Tibial artery (tissue), 4 donors: Measurements from ENCODE around the gene MSI2.
A peak's percentile ranks its signal among the peaks of the same experiment; 100 is the strongest.

ENCODE experiments used
- DNase-seq, 2 donors: peaks; one replicate each; pipeline ENCODE4 v3.0.0-alpha.2; 2019
- H3K27ac ChIP-seq, 2 donors: fragments of 200-600 bp; sonication (generic) in 1 of 2; 1 replicate in 1 of 2; 2 replicates in 1 of 2; pipeline ENCODE4 v1.5.1; 2018 to 2019; ENCODE audit warnings: mild to moderate bottlenecking in 1 of 2
- H3K27me3 ChIP-seq, 2 donors: fragments of 200-600 bp; sonication (generic) in 1 of 2; one replicate each; pipeline versions ENCODE4 v1.5.1 to v1.6.0; 2016 to 2019
- H3K36me3 ChIP-seq, 3 donors: fragments of 200-600 bp; sonication (generic) in 2 of 3; one replicate each; pipeline ENCODE4 v1.5.1; 2016 to 2019; ENCODE audit warnings: mild to moderate bottlenecking in 2 of 3
- H3K4me1 ChIP-seq, 4 donors: fragments of 200-600 bp; sonication (generic) in 2 of 4; 1 replicate in 3 of 4; 2 replicates in 1 of 4; pipeline ENCODE4 v1.5.1; 2016 to 2019
- H3K4me3 ChIP-seq, 2 donors: fragments of 200-600 bp; sonication (generic) in 1 of 2; 1 replicate in 1 of 2; 2 replicates in 1 of 2; pipeline ENCODE4 v1.5.1; 2018 to 2019; ENCODE audit warnings: mild to moderate bottlenecking in 2 of 2
- H3K9me3 ChIP-seq, 3 donors: fragments of 200-600 bp; sonication (generic) in 1 of 3; one replicate each; pipeline ENCODE4 v1.5.1; 2016 to 2019
- intact Hi-C: fragments of 100-400 bp; cut with DNase I; formaldehyde crosslinking; loops from one replicate; pipeline ENCODE4 v1.15.0; 2023; ENCODE audit warnings: low total_unique reads
- TF ChIP-seq, protein P1 (sequence below), 2 experiments: fragments of 200-600 bp in 1 of 2; fragments of 450-650 bp in 1 of 2; IDR thresholded peaks; one replicate each; pipeline ENCODE4 v1.5.1; 2017 to 2019; ENCODE audit warnings: antibody characterized with exemption in 2 of 2, mild to moderate bottlenecking in 1 of 2, moderate library complexity in 1 of 2

The MSI2 gene

GRCh38 chr17:57576744-57577143 is 320.4 kb downstream of the MSI2 start:
- TF ChIP-seq, protein P1, sequence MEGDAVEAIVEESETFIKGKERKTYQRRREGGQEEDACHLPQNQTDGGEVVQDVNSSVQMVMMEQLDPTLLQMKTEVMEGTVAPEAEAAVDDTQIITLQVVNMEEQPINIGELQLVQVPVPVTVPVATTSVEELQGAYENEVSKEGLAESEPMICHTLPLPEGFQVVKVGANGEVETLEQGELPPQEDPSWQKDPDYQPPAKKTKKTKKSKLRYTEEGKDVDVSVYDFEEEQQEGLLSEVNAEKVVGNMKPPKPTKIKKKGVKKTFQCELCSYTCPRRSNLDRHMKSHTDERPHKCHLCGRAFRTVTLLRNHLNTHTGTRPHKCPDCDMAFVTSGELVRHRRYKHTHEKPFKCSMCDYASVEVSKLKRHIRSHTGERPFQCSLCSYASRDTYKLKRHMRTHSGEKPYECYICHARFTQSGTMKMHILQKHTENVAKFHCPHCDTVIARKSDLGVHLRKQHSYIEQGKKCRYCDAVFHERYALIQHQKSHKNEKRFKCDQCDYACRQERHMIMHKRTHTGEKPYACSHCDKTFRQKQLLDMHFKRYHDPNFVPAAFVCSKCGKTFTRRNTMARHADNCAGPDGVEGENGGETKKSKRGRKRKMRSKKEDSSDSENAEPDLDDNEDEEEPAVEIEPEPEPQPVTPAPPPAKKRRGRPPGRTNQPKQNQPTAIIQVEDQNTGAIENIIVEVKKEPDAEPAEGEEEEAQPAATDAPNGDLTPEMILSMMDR (IDR thresholded peaks at IDR 0.05), result no peak
- intact Hi-C loops, result no loop called here
- Histone ChIP-seq H3K36me3 (no peaks in the 10 kb centered on the region), H3K4me1 (peaks cover 0 to 33% (median 24%) of the 10 kb centered on the region in 4 donors), H3K9me3 (no peaks in the 10 kb centered on the region), H3K27me3 (no peaks in the 10 kb centered on the region), H3K4me3 (no peak overlapping the region), H3K27ac (no peak overlapping the region)
- DNase-seq, result no peak

DNA sequence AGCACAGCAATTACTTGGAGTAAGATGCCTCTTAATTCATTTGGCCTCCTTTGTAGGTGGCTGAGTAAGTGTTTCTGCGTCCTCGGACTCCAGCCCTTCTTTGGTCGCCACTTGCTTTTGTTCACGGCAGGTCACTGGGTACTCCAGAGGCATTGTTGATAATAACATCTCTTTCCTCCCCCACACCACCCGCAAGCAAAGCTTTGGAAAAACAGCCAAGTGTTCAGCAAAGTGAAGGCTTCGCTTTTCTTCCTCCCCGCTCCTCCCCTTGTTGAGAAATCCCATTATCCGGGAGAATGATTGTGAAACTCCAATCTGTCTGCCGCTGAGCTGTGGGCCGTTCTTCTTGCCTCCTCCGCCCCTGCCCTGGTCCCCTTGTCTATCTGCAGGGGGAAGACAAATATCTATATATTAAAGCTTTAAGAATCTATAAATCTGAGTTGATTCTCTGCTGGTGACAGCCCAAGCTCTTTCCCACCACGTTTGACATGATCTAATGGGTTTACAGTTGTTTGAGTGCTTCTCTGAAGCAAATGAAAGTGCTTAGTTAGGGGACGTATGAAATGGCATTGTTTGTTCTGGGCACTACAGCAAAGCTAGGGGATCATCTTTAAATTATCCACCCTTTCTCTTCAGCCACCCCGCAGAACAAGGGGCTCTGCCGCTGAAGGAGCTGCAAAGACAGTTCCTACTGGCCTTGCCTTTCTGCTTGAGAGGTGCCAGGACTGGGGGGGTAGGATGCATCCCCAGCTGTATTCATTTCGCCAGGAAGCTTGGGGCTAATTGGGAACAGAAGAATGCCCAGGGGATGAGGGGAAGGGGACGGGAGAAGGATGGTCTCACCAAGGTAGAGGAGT is 321.7 kb downstream of the MSI2 start:
- DNase-seq, result peak in 1 of 2 donors; percentile 64
- no peak overlapping the region for H3K27ac ChIP-seq
- intact Hi-C loops, result no loop called here

GRCh38 chr17:57578608-57579225 is 322.4 kb downstream of the MSI2 start:
- Histone ChIP-seq H3K27ac (no peak overlapping the region), H3K4me3 (no peak overlapping the region), H3K36me3 (no peaks in the 10 kb centered on the region), H3K9me3 (no peaks in the 10 kb centered on the region), H3K27me3 (no peaks in the 10 kb centered on the region), H3K4me1 (peaks cover 0 to 14% (median 7%) of the 10 kb centered on the region in 4 donors)
- intact Hi-C loops, result no loop called here
- no peak for DNase-seq
- TF ChIP-seq, protein P1 (IDR thresholded peaks at IDR 0.05), result no peak

More for the DNA sequence above, 321.7 kb downstream of the MSI2 start:
- Histone ChIP-seq H3K4me3 (no peak overlapping the region), H3K9me3 (no peaks in the 10 kb centered on the region), H3K36me3 (no peaks in the 10 kb centered on the region), H3K27me3 (no peaks in the 10 kb centered on the region), H3K4me1 (peaks cover 0 to 21% (median 12%) of the 10 kb centered on the region in 4 donors)
- TF ChIP-seq, protein P1 (IDR thresholded peaks at IDR 0.05), result no peak

DNA sequence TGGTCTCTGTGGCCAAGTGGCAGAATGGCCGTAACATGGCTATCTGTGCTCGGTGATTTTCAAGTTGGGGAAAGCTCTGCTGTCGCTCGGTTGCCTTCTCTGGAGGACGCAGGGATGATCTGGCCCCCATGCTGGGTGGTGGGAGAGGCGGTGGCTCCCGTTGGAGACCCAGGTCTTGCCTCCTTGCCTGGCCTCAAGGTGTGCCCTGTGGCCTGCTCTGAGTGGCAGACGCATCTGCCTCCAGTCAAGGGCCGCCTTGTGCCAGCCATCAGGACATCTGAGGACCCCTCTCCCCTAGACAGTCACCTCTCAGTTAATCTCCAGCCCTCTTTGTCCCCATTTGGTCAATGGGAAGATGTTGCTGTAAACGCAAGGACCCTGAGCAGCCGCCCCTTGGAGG is 322.9 kb downstream of the MSI2 start:
- H3K4me3 ChIP-seq, result no peak overlapping the region
- TF ChIP-seq, protein P1 (IDR thresholded peaks at IDR 0.05), result no peak
- no peaks in the 10 kb centered on the region for H3K27me3 ChIP-seq
- no peak for DNase-seq
- intact Hi-C loops, result no loop called here
- no peaks in the 10 kb centered on the region for H3K36me3 ChIP-seq
- H3K4me1 ChIP-seq, result peaks cover 0 to 8% (median 3%) of the 10 kb centered on the region in 4 donors
- no peak overlapping the region for H3K27ac ChIP-seq
- H3K9me3 ChIP-seq, result no peaks in the 10 kb centered on the region

- TF ChIP-seq, protein P1 (IDR thresholded peaks at IDR 0.05), result no peak
- intact Hi-C loops, result no loop called here
- Histone ChIP-seq H3K27ac (no peak overlapping the region), H3K27me3 (no peaks in the 10 kb centered on the region), H3K36me3 (no peaks in the 10 kb centered on the region), H3K9me3 (no peaks in the 10 kb centered on the region), H3K4me3 (no peak overlapping the region), H3K4me1 (peaks cover 0 to 8% (median under 1%) of the 10 kb centered on the region in 4 donors)
- no peak for DNase-seq
Observed at GRCh38 chr17:57580055-57580739, 323.9 kb downstream of the MSI2 start.
